Spinal cord (tissue), 10 donors: ENCODE results near the gene P2RY14. TPM values are rescaled to one million over a fixed set of nuclear protein-coding genes. Genes with fewer than 3 reads are reported as not detected.
A peak's percentile ranks its signal among the peaks of the same experiment; 100 is the strongest.
"Not testable (repeated sequence)": the region's sequence is repeated elsewhere in the genome, so short reads cannot be mapped to it uniquely, and the experiment has no call there.

ENCODE experiments used
- DNase-seq, 6 donors: peaks; one replicate each; pipeline versions ENCODE4 v3.0.0 to v3.0.0-alpha.2; 2013 to 2015; ENCODE audit warnings: low spot score in 6 of 6, low read depth in 4 of 6
- H3K27ac ChIP-seq: one replicate; pipeline ENCODE4 v1.5.1; 2013; ENCODE audit warnings: low read depth, low read length, control low read depth
- H3K27me3 ChIP-seq: one replicate; pipeline ENCODE4 v1.6.1; 2013; ENCODE audit warnings: low read length; ENCODE audit not compliant: control insufficient read depth, insufficient read depth
- H3K36me3 ChIP-seq: one replicate; pipeline ENCODE4 v1.6.1; 2013; ENCODE audit warnings: low read length; ENCODE audit not compliant: control insufficient read depth, insufficient read depth
- H3K4me1 ChIP-seq: one replicate; pipeline ENCODE4 v1.6.1; 2013; ENCODE audit warnings: low read length; ENCODE audit not compliant: control insufficient read depth, insufficient read depth
- H3K4me3 ChIP-seq: one replicate; pipeline ENCODE4 v1.5.1; 2013; ENCODE audit warnings: low read depth, low read length, control low read depth
- H3K9me3 ChIP-seq: one replicate; pipeline ENCODE4 v1.6.1; 2013; ENCODE audit warnings: low read length; ENCODE audit not compliant: control insufficient read depth, insufficient read depth
- WGBS: methylation state at CpG from one replicate; pipeline ENCODE4 v1.1.5; 2013; ENCODE audit warnings: missing lambda C conversion rate; ENCODE audit not compliant: insufficient coverage; 5-methylcytosine and 5-hydroxymethylcytosine counted together
- polyA plus RNA-seq, 2 donors: library from polyadenylated mRNA; unstranded; fragments of 120-200 nt; gene quantifications; one replicate each; pipeline ENCODE4 v1.2.1, GENCODE V29; 2013; ENCODE audit not compliant: insufficient read length in 2 of 2
- total RNA-seq, 2 donors: library from RNA; depleted of rRNA in 1 of 2; stranded (reverse); fragments of 120-200 nt in 1 of 2; fragments of >200 nt in 1 of 2; gene quantifications; one replicate each; pipeline versions ENCODE4 v1.2.3 to v1.2.4, GENCODE V29; 2013 to 2014
- donor health status: healthy.

Gene P2RY14
- total and polyA plus RNA-seq, 4 donors, result 1.3 to 8.9 (median 4.8) TPM

GRCh38 chr3:151182349-151183079 lies 95.8 kb downstream of the P2RY14 start:
- Histone ChIP-seq H3K27me3 (no peaks in the 10 kb centered on the region), H3K27ac (no peak overlapping the region), H3K36me3 (no peaks in the 10 kb centered on the region), H3K4me1 (peaks cover 2% of the 10 kb centered on the region), H3K9me3 (no peaks in the 10 kb centered on the region), H3K4me3 (no peak overlapping the region)
- DNase-seq, result no peak
- 71% methylated on average over 5 of the region's 5 CpGs for WGBS

GRCh38 chr3:151178208-151178845 lies 100.0 kb downstream of the P2RY14 start:
- H3K4me3 ChIP-seq, result no peak overlapping the region
- H3K36me3 ChIP-seq, result no peaks in the 10 kb centered on the region
- no peak for DNase-seq
- no CpG with 5 or more reads among the region's 2 CpGs for WGBS
- H3K9me3 ChIP-seq, result no peaks in the 10 kb centered on the region
- no peak overlapping the region for H3K27ac ChIP-seq
- no peaks in the 10 kb centered on the region for H3K27me3 ChIP-seq
- peaks cover 2% of the 10 kb centered on the region for H3K4me1 ChIP-seq

- Histone ChIP-seq H3K27me3 (no peaks in the 10 kb centered on the region), H3K27ac (no peak overlapping the region), H3K4me3 (no peak overlapping the region), H3K9me3 (no peaks in the 10 kb centered on the region), H3K4me1 (no peaks in the 10 kb centered on the region), H3K36me3 (no peaks in the 10 kb centered on the region)
- no CpG with 5 or more reads among the region's 2 CpGs for WGBS
- DNase-seq, result no peak
Measured at GRCh38 chr3:151175952-151176351, 102.4 kb downstream of the P2RY14 start.

GRCh38 chr3:151174351-151174750 lies 104.0 kb downstream of the P2RY14 start:
- H3K4me3 ChIP-seq, result no peak overlapping the region
- H3K27me3 ChIP-seq, result no peaks in the 10 kb centered on the region
- H3K4me1 ChIP-seq, result no peaks in the 10 kb centered on the region
- no peaks in the 10 kb centered on the region for H3K36me3 ChIP-seq
- no peaks in the 10 kb centered on the region for H3K9me3 ChIP-seq
- H3K27ac ChIP-seq, result no peak overlapping the region
- DNase-seq, result no peak
- no CpG with 5 or more reads among the region's 2 CpGs for WGBS

- no peak overlapping the region for H3K27ac ChIP-seq
- 50% methylated on average over 2 of the region's 5 CpGs for WGBS
- DNase-seq, result peak in 1 of 6 donors; percentile 18
Measured at GRCh38 chr3:151171145-151171757, 107.1 kb downstream of the P2RY14 start.

GRCh38 chr3:151169948-151170679 lies 108.2 kb downstream of the P2RY14 start:
- not testable (repeated sequence) for H3K4me1 ChIP-seq, DNase-seq, H3K27me3 ChIP-seq, H3K36me3 ChIP-seq, H3K27ac ChIP-seq, H3K4me3 ChIP-seq, H3K9me3 ChIP-seq
- 100% methylated on average over 1 of the region's 9 CpGs for WGBS

More at GRCh38 chr3:151171145-151171757, 107.1 kb downstream of the P2RY14 start:
- H3K27me3 ChIP-seq, result no peaks in the 10 kb centered on the region
- H3K4me1 ChIP-seq, result no peaks in the 10 kb centered on the region
- no peaks in the 10 kb centered on the region for H3K36me3 ChIP-seq
- no peak overlapping the region for H3K4me3 ChIP-seq
- H3K9me3 ChIP-seq, result no peaks in the 10 kb centered on the region

- H3K9me3 ChIP-seq, result no peaks in the 10 kb centered on the region
- H3K36me3 ChIP-seq, result no peaks in the 10 kb centered on the region
- H3K27ac ChIP-seq, result no peak overlapping the region
- 95% methylated on average over 3 of the region's 9 CpGs for WGBS
- no peak overlapping the region for H3K4me3 ChIP-seq
- DNase-seq, result no peak
- H3K27me3 ChIP-seq, result no peaks in the 10 kb centered on the region
- no peaks in the 10 kb centered on the region for H3K4me1 ChIP-seq
Measured at GRCh38 chr3:151169262-151169947, 108.9 kb downstream of the P2RY14 start.

GRCh38 chr3:151168269-151169094 lies 109.9 kb downstream of the P2RY14 start:
- H3K4me3 ChIP-seq, result no peak overlapping the region
- H3K4me1 ChIP-seq, result no peaks in the 10 kb centered on the region
- no peaks in the 10 kb centered on the region for H3K9me3 ChIP-seq
- no peak overlapping the region for H3K27ac ChIP-seq
- 42% methylated on average over 4 of the region's 7 CpGs for WGBS
- peaks cover 3% of the 10 kb centered on the region for H3K36me3 ChIP-seq
- DNase-seq, result peak in 5 of 6 donors; percentile 23 to 80 (median 33)
- H3K27me3 ChIP-seq, result no peaks in the 10 kb centered on the region
